Thyroid gland (tissue), 4 donors: Measurements from ENCODE around the gene ZNF467.

Source experiments
- POLR2A ChIP-seq, 2 donors: fragments of 450-650 bp; IDR thresholded peaks; one replicate each; pipeline ENCODE4 v1.6.1; 2017; ENCODE audit warnings: antibody characterized with exemption in 2 of 2, mild to moderate bottlenecking in 2 of 2, moderate library complexity in 1 of 2
- TF ChIP-seq, protein P1 (sequence below), 6 experiments: fragments of 200-600 bp in 3 of 6; fragments of 450-650 bp in 3 of 6; sonication (generic) in 3 of 6; IDR thresholded peaks; one replicate each; pipeline ENCODE4 v1.5.1; 2016 to 2019; ENCODE audit warnings: antibody characterized with exemption in 6 of 6, mild to moderate bottlenecking in 2 of 6, inconsistent platforms in 1 of 6, moderate library complexity in 1 of 6

DNA sequence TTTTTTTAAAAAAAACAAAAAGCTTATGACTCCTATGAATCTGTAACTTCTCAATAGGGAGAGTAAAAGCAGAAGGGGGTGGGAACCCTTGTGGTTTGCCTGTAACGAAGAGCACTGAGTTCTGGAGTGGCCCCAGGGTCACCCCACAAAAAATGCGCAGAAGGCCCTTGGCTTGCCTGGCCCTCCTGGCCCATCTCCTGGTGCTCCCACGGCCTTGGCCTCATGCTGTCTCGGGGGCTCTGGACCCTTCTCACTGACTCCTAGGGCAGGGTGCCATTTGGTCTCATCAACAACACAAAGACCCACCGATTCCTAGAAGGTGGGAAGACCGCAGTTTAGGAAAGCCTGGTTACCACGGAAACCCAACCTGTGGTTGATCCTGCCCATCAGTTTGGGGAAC, 40.8 kb downstream of the ZNF467 start:
- TF ChIP-seq, protein P1, sequence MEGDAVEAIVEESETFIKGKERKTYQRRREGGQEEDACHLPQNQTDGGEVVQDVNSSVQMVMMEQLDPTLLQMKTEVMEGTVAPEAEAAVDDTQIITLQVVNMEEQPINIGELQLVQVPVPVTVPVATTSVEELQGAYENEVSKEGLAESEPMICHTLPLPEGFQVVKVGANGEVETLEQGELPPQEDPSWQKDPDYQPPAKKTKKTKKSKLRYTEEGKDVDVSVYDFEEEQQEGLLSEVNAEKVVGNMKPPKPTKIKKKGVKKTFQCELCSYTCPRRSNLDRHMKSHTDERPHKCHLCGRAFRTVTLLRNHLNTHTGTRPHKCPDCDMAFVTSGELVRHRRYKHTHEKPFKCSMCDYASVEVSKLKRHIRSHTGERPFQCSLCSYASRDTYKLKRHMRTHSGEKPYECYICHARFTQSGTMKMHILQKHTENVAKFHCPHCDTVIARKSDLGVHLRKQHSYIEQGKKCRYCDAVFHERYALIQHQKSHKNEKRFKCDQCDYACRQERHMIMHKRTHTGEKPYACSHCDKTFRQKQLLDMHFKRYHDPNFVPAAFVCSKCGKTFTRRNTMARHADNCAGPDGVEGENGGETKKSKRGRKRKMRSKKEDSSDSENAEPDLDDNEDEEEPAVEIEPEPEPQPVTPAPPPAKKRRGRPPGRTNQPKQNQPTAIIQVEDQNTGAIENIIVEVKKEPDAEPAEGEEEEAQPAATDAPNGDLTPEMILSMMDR (IDR thresholded peaks at IDR 0.05) = no peak
- TF ChIP-seq POLR2A (IDR thresholded peaks at IDR 0.05) = no peak
